ENCODE measurements around the gene TMPRSS13.

The TMPRSS13 gene

DNA sequence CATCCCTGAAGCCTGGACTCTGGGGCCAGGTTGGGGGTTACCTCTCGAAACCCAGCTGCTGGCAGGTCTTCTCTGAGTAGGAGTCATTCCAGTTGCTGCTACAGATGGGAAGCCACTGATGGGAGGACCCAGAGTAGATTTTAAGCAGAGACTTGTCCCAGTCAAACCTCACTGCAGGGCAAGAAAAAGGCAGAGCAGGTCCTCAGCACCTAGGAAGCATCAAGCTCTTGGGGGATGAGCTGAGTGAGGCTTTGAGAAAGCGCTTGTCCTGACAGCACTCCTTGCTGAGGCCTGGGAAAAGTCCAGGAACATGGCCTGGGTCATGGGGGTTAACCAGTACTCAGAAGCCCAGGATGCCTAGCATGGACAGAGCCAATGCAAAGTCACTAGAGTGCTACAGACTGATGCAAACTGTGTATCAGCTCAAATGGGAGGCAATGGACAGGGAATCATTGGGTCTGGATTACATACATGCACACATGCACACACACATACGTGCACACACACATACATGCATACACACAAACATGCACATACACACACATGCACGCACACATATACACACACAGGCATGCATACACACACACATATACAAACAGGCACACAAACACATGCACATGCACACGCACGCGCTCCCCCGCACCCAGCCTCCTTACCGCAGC, 15.3 kb downstream of the TMPRSS13 start:
- no peak for DNase-seq (ENCODE audit: low read depth in 2 of 2)
- TF ChIP-seq, protein P1, sequence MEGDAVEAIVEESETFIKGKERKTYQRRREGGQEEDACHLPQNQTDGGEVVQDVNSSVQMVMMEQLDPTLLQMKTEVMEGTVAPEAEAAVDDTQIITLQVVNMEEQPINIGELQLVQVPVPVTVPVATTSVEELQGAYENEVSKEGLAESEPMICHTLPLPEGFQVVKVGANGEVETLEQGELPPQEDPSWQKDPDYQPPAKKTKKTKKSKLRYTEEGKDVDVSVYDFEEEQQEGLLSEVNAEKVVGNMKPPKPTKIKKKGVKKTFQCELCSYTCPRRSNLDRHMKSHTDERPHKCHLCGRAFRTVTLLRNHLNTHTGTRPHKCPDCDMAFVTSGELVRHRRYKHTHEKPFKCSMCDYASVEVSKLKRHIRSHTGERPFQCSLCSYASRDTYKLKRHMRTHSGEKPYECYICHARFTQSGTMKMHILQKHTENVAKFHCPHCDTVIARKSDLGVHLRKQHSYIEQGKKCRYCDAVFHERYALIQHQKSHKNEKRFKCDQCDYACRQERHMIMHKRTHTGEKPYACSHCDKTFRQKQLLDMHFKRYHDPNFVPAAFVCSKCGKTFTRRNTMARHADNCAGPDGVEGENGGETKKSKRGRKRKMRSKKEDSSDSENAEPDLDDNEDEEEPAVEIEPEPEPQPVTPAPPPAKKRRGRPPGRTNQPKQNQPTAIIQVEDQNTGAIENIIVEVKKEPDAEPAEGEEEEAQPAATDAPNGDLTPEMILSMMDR (IDR thresholded peaks at IDR 0.05; ENCODE audit: low read depth, low read length) = no peak
- H3K4me3 ChIP-seq (replicated peaks in 1 of 2; ENCODE audit: low read depth in 2 of 2, low read length in 2 of 2) = no peak overlapping the region

DNA sequence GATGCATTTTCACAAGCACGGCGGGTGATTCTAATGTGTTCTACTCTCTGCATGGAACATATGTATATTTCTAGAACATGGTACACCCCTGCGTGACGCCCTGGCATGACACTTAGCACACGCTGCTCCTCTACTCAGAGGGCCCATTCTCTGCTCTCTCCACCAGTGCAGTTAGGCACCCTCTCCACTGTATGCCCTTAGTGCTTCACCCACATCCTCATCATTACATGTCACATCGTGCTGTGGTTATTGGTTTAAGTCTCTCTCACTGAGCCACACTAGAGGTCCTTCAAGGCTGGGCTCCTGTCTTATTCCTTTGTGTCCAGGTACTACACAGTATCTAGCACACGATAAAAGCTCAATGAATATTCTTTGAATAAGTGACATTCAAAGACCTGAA, 16.7 kb downstream of the TMPRSS13 start:
- TF ChIP-seq, protein P1 (IDR thresholded peaks at IDR 0.05; ENCODE audit: low read depth, low read length) = no peak
- no peak overlapping the region for H3K4me3 ChIP-seq (replicated peaks in 1 of 2; ENCODE audit: low read depth in 2 of 2, low read length in 2 of 2)
- no peak for DNase-seq (ENCODE audit: low read depth in 2 of 2)

DNA sequence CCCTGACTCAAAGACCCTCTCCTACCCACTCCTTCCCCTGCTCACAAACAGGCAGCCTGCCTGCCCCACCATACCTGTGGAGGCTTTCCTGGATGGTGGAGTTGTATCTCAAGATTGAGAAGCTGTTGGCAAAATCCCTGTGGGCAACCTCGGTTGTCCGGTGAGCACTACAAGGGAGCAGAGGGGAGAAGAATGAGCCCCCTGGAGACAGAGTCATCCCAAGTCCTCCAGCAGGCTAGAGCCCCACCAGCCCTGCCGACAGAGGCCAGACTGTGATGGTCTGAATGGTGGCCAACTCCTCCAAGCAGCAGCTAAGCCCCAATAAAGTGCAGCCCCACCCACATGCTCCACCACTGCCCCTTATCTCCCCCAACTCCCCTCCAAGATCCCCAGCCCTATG, 17.5 kb downstream of the TMPRSS13 start:
- TF ChIP-seq, protein P1 (IDR thresholded peaks at IDR 0.05; ENCODE audit: low read depth, low read length) = no peak
- DNase-seq (ENCODE audit: low read depth in 2 of 2) = no peak
- no peak overlapping the region for H3K4me3 ChIP-seq (replicated peaks in 1 of 2; ENCODE audit: low read depth in 2 of 2, low read length in 2 of 2)

DNA sequence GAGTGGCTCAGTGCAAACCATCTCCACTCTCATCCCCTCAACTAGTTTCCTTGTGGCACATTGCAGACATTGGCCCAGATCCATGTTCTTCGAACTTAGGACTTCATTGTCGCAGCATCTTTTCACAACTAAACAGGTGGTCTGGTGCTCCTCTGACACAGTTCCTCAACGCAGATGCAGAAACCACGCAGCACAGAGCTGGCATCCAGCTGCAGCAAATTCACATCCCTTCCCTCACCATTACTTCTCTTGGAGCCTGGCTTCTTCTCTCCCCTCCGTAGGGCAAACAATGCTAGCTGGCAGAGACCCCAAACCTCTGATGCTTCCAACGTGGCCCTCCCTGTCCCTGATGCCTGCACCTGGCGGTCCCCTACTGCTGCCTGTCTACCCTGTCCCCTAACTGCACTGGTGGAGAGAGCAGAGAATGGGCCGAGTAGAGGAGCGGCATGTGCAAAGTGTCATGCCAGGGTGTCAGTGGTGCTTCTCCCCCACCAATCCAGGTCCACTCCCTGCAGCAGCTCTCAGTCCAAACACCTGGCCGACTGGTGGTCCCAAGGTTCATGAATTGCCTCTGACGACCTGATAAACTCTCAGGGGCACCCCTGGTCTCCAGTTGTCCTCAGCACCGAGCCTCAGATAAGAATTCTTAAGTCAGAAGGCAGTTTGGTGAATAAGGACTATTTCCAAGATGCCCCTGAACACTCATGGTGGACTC, 18.1 kb downstream of the TMPRSS13 start:
- TF ChIP-seq, protein P1 (IDR thresholded peaks at IDR 0.05; ENCODE audit: low read depth, low read length) = no peak
- no peak for DNase-seq (ENCODE audit: low read depth in 2 of 2)
- no peak overlapping the region for H3K4me3 ChIP-seq (replicated peaks in 1 of 2; ENCODE audit: low read depth in 2 of 2, low read length in 2 of 2)

DNA sequence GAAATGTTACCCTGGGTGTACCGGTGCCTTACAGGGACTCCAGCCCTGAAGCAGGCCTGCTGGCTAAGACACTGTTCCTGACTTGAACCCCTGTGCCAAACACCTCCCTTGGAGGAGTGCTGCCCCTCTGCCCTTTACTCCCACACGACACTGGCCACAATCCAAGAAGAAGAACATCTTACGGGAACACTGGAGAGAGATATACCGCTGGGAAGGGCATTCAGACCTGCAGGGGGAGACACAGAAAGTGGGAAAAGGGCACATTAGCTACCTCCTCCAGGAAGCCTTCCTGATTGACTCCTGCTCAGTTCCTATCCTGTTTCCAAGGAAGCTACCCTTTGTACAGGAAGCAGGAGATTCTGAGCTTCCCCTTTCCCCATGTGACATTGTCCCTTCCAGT, 18.7 kb downstream of the TMPRSS13 start:
- no peak overlapping the region for H3K4me3 ChIP-seq (replicated peaks in 1 of 2; ENCODE audit: low read depth in 2 of 2, low read length in 2 of 2)
- TF ChIP-seq, protein P1 (IDR thresholded peaks at IDR 0.05; ENCODE audit: low read depth, low read length) = no peak
- no peak for DNase-seq (ENCODE audit: low read depth in 2 of 2)

DNA sequence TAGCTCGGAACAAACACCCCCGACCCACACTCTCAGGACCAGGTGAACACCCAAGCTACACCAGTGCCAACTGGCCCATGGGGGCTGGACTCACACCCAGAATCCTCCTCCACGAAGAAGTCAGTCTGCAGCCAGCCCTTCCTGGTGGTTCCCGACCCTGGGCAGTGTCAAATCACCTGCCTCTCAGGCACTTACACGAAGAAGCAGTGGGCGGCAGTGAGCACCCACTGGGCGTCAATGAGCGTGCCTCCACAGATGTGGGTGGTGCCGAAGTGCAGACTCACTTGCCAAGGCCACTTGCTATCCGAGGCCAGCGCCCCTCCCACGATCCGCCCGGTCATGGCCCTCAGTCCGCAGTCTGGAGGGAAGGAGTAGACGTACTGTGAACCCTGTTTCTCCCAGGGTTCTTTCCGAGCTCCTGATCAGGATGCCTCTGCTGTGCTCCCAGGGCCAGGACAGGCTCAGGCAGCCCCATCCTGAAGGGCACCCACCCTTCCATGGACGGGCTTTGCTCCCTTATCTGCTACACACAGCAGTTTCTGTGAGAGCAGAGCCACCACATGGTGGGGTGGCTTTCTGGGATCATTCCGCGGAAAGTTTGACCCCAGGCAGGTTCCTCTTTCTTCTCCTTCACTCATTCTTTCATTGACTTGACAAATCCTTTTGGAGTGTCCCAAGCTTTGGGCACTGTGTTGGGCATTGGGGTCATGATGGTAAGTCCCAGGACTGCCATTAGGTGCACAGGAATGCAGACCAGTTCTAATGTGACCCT, 19.4 kb downstream of the TMPRSS13 start:
- DNase-seq (ENCODE audit: low read depth in 2 of 2) = no peak

More for the DNA sequence above, 19.4 kb downstream of the TMPRSS13 start:
- TF ChIP-seq, protein P1 (IDR thresholded peaks at IDR 0.05; ENCODE audit: low read depth, low read length) = no peak
- no peak overlapping the region for H3K4me3 ChIP-seq (replicated peaks in 1 of 2; ENCODE audit: low read depth in 2 of 2, low read length in 2 of 2)

All from cardiac fibroblast (primary cell).